ENCODE measurements around the gene LRRC61. TPM values are rescaled to one million over a fixed set of nuclear protein-coding genes. Genes with fewer than 3 reads are reported as not detected.

LRRC61 gene
- total and polyA plus RNA-seq, 2 of the 13 experiments (the other 11 are each of a cell fraction or from before 2014, with no cell fraction given), result 33.0 to 34.8 TPM

GRCh38 chr7:150367677-150368095, 44.5 kb downstream of the LRRC61 start:
- peaks cover 2 to 13% of the 10 kb centered on the region in 2 experiments; a peak in 3 of 5 replicates for H3K36me3 ChIP-seq (replicated peaks in 1 of 2; ENCODE audit: control insufficient read depth in 1 of 2, insufficient read depth in 2 of 2, low read length in 2 of 2)
- CTCF ChIA-PET (ENCODE audit: low intra/inter-chr PET ratio, low total read pairs), result no interaction called here
- peak overlapping the region; percentile 99 for H3K4me2 ChIP-seq (ENCODE audit: low read depth, low read length)
- peak; percentile 43 for ATAC-seq
- no peaks in the 10 kb centered on the region for H3K27me3 ChIP-seq (ENCODE audit: control insufficient read depth in 1 of 2, insufficient read depth in 2 of 2, low read length in 2 of 2)
- POLR2A ChIA-PET, result interaction anchor here (1.0 to 6.8 kb wide), 11 partner anchors 11 to 643 kb away, joined by 3 to 141 read pairs (median 40); partner anchors contain the start of genes ACTR3C, LRRC61, RARRES2 and ZNF775
- peaks cover 29% of the 10 kb centered on the region for H3K4me1 ChIP-seq (ENCODE audit: insufficient read depth, low read length)
- H3K27ac ChIP-seq (ENCODE audit: extremely low read length, insufficient read depth, low read length), result peak overlapping the region; percentile 100
- in situ Hi-C loops (cut with HindIII; ENCODE audit: extremely low pct_ligation_motif_present, low pct_unique_long_range_greater_than_20kb), result no loop called here
- no peak for DNase-seq (ENCODE audit: low spot score)
- intact Hi-C loops (cut with micrococcal nuclease; ENCODE audit: unreplicated experiment), result loop anchor here (1.0 kb wide), 2 partner anchors 10 to 26 kb away; partner anchors contain the start of gene RARRES2
- H3K9me3 ChIP-seq (ENCODE audit: low read length), result no peaks in the 10 kb centered on the region
- BruUV-seq (replicated peaks), result TSS peak; percentile 85
- peaks cover 8% of the 10 kb centered on the region; the same call in 1 of the 2 replicates for H4K20me1 ChIP-seq (ENCODE audit: insufficient read depth, low read length)
- peak overlapping the region; percentile 65 to 84 (median 82); a peak in 5 of 6 replicates for H3K4me3 ChIP-seq (replicated peaks in 1 of 3; ENCODE audit: insufficient read depth in 1 of 3, low read depth in 2 of 3, low read length in 3 of 3)
- no peak overlapping the region for H2AFZ ChIP-seq (ENCODE audit: low read length)
- H3K79me2 ChIP-seq (ENCODE audit: insufficient read depth, low read length), result peaks cover 26% of the 10 kb centered on the region
- peak overlapping the region; percentile 95 for H3K9ac ChIP-seq (ENCODE audit: insufficient read depth, low read depth, low read length)
- WGBS (ENCODE audit: low lambda C conversion rate), result 64% methylated on average over 7 of the region's 8 CpGs
- no peak for FAIRE-seq
- TF ChIP-seq HNF1B (CRISPR knock-in tag; IDR thresholded peaks at IDR 0.05) (no peak), CHD2 (IDR thresholded peaks at IDR 0.05; ENCODE audit: low read depth, low read length) (no peak), RCOR2 (CRISPR knock-in tag; IDR thresholded peaks at IDR 0.05) (no peak), CC2D1A (CRISPR knock-in tag; IDR thresholded peaks at IDR 0.05) (no peak), ZNF574 (CRISPR knock-in tag; IDR thresholded peaks at IDR 0.05) (no peak), ZNF441 (CRISPR knock-in tag; IDR thresholded peaks at IDR 0.05; ENCODE audit: borderline replicate concordance) (no peak), KAT8 (CRISPR knock-in tag; IDR thresholded peaks at IDR 0.05) (no peak), SNAPC2 (CRISPR knock-in tag; IDR thresholded peaks at IDR 0.05) (0 out of 2 replicates have a peak, but pooled peaks have one; percentile 38), ZBTB4 (CRISPR knock-in tag; IDR thresholded peaks at IDR 0.05; ENCODE audit: borderline replicate concordance) (no peak), CERS6 (CRISPR knock-in tag; IDR thresholded peaks at IDR 0.05) (no peak), ZMAT3 (CRISPR knock-in tag; conservative IDR thresholded peaks at IDR 0.05) (0 out of 2 replicates have a peak, but pooled peaks have one; percentile 4), FOSL2 (CRISPR knock-in tag; IDR thresholded peaks at IDR 0.05) (peak; percentile 95), GLI4 (CRISPR knock-in tag; IDR thresholded peaks at IDR 0.05; ENCODE audit: borderline replicate concordance) (no peak), THYN1 (CRISPR knock-in tag; IDR thresholded peaks at IDR 0.05; ENCODE audit: borderline replicate concordance, low read depth) (no peak), ZNF383 (CRISPR knock-in tag; IDR thresholded peaks at IDR 0.05; ENCODE audit: borderline replicate concordance) (no peak), ZNF224 (CRISPR knock-in tag; IDR thresholded peaks at IDR 0.05) (no peak)

Measured in HepG2 (cell line).